Uterus (tissue), 2 donors: ENCODE results near the gene CELA3A.

Source experiments
- CTCF ChIP-seq, 4 experiments: fragments of 200-600 bp in 2 of 4; fragments of 450-650 bp in 2 of 4; sonication (generic) in 2 of 4; IDR thresholded peaks; one replicate each; pipeline ENCODE4 v1.5.1; 2016 to 2019; ENCODE audit warnings: antibody characterized with exemption in 4 of 4, mild to moderate bottlenecking in 2 of 4, moderate library complexity in 1 of 4
- POLR2A ChIP-seq, 2 donors: fragments of 450-650 bp; IDR thresholded peaks; one replicate each; pipeline ENCODE4 v1.6.1; 2016; ENCODE audit warnings: antibody characterized with exemption in 2 of 2, mild to moderate bottlenecking in 1 of 2, moderate library complexity in 1 of 2

DNA sequence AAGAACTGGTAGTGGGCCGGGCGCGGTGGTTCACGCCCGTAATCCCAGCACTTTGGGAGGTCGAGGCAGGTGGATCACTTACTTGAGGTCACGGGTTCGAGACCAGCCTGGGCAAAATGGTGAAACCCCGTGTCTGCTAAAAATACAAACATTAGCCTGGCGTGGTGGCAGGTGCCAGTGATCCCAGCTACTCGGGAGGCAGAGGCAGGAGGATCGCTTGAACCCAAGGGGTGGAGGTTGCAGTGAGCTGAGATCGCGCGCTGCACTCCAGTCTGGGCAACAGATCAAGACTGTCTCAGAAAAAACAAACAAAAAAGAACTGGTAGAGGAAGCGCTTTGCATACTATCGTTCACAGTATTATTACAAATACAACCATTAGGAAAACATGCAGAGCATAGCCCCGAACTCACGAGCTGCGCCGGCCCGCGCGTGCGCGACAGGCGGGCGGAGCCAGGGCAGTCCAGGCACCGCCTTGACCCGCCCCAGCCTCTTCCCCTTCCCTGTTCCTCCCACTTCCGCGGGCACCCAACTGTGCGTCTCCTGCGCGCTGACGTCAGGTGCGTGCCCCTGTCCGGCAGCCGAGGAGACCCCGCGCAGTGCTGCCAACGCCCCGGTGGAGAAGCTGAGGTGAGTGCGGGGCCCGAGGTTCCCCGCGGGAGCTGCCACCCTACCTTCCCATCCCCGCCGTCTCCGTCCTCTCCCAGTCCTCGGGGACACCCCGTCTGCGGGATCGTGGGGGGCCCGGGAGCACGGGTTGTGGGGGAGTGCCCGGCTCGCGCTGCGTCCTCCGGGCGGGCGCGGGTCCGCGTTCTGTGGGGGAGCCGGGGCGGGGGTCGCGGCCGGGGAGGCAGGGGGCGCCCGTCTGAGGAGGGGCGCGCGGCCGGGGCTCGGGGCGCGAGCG, 50.9 kb downstream of the CELA3A start, which contains the start of gene CDC42:
- TF ChIP-seq CTCF (IDR thresholded peaks at IDR 0.05) (peak in 2 of 4 experiments; percentile 20), POLR2A (IDR thresholded peaks at IDR 0.05) (peak; percentile 96 to 100)
